Right renal pelvis (tissue), 4 donors: Measurements from ENCODE around the gene TSEN15. TPM values are rescaled to one million over a fixed set of nuclear protein-coding genes. Genes with fewer than 3 reads are reported as not detected.
"Not testable (repeated sequence)": the region's sequence is repeated elsewhere in the genome, so short reads cannot be mapped to it uniquely, and the experiment has no call there.

ENCODE experiments used
- DNase-seq, 4 donors: peaks; one replicate each; pipeline ENCODE4 v3.0.0-alpha.2; 2013; ENCODE audit warnings: low read depth in 4 of 4, low spot score in 3 of 4, missing footprints in 1 of 4
- polyA plus RNA-seq, 4 donors: library from polyadenylated mRNA; unstranded; fragments of 120-200 nt; gene quantifications; one replicate each; pipeline ENCODE4 v1.2.1, GENCODE V29; 2013; ENCODE audit not compliant: insufficient read length in 4 of 4

The TSEN15 gene
- polyA plus RNA-seq, 4 donors: 42.8 to 52.6 (median 49.8) TPM

DNA sequence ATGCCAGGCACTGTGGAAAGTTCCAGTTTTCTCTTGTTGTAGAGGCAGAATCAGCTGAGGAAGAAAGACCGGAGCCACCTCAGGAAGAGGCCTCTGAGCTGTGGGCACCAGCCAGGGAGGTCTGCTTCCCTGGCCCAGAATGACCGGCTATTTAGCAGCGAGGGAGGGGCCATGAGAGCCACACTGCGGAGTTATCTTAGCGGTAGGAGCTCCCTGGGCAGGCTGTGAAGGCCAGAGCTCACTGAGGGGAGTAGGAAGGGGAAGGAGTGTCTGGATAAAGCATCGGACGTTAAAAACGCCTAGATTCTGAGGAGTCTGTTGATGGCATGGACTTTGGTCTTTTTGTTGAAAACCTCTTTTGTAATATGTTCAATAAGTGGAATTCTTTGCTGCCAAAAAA, 36.5 kb downstream of the TSEN15 start:
- DNase-seq: no peak

DNA sequence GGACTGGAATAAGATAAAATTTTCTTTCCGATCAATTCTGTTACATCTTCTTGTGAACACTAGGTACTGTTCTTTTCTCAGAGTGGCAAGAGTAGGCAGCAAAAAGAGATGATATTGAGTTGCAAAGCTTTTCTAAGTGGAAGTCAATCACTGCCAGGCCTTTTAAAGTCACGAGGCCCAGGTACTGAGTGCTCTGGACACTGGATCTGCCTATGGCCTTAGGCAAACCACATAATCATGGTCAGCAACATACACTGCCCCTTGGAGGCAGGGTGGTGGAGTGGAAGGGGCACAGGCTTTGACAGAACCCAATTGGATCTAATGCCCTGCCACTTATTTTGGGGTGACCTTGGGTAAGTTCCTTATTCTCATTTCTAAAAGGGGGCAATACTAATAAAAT, 41.5 kb downstream of the TSEN15 start:
- no peak for DNase-seq

DNA sequence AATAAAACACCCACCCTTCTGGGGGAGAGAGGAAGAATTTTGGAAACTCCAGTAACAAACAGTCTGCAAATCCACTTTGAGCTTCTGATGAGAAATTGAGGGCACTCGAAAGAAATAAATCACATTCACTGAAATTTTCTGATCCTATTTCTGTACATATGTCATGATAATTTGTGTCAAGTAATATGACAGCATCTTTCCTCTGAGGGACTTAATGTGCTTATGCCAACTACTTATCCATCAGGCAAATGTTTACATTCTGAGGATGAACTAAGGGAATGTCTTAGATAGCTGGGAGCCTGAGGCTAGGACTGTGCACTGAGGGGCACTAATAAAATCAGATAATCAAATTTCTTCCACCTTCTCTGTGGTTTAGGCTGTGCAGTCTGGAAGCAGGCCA, 44.5 kb downstream of the TSEN15 start:
- no peak for DNase-seq

DNA sequence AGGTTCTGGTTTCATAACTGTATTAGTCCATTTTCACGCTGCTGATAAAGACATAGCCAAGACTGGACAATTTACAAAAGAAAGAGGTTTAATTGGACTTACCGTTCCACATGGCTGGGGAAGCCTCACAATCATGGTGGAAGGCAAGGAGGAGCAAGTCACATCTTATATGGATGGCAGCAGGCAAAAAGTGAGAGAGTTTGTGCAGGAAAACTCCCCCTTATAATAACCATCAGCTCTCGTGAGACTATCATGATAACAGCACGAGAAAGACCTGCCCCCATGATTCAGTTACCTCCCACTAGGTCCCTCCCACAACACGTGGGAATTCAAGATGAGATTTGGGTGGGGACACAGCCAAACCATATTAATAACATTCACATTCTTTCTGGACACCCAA, 45.0 kb downstream of the TSEN15 start:
- not testable (repeated sequence) for DNase-seq

DNA sequence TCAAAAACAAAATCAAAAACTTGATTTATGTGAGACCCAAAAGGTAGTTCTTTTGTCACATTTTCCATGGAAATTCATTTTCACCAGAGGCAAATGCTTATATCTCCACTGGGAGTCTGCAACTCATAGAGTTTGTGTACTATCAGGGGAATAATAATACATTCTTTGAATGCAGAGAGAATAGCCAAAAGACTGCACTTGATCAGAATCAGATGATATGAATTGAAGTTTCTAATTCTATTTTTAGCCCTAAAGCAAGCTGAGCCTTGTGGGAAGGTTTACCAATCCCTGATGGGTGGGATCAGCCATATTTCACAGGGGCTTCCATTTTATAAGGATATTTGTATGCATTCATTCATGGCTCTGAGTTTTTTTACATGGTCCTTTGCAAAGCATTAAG, 49.6 kb downstream of the TSEN15 start:
- no peak for DNase-seq

DNA sequence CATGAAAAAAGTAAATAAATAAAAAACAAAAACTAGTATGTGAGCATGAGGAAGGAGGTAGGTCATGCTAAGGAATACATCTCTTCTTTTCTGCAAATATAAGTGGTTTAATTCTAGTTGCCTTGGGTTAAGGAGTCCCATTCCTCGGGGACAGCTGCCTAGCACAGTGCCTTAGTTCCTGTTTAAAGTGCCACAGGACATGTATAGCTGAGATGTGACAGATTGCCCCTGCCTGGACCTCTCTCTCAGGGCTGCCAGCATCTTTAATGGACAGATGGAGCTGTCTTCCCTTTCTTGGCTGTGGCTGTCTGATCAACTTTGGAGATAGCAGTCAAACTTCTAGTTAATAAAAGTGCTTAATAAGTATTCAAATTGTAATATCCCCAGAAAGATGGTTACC, 50.0 kb downstream of the TSEN15 start:
- DNase-seq: no peak

DNA sequence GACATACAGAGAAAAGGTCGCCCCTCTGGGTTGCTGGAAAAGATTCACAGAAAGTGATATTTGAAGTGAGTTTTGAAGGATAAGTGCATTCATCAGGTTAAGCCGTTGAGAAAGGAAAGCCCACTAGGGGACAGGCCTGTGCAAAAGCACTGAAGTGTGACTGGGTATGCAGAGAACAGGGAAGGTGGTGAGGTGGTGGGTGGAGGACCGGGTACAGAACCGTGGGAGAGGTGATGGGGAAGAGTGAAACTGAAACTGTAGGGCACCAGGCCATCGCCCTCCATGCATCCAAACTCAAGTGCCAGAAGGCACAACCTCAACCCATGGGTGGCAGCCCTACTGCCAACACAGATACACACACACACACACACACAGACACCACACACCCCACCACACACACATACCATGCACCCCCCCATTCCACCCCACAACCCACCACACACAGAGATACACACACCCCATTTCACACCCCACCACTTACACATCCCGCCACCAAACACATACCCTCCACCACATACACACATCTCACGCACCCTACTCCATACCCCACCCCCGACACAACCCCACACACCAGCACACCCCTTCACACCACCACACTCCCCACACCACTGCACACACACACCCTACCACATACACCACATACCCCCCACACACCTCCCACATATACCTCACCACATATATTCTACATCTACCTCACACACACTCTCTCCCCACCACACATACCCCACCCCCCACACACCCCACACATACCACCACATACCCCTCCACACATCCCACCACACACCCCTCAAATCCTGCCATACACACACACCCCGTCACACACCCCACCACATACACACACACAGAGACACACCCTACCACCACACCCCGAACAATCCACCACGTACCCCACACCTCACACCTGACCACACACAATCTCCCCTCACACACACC, 59.0 kb downstream of the TSEN15 start:
- no peak for DNase-seq

DNA sequence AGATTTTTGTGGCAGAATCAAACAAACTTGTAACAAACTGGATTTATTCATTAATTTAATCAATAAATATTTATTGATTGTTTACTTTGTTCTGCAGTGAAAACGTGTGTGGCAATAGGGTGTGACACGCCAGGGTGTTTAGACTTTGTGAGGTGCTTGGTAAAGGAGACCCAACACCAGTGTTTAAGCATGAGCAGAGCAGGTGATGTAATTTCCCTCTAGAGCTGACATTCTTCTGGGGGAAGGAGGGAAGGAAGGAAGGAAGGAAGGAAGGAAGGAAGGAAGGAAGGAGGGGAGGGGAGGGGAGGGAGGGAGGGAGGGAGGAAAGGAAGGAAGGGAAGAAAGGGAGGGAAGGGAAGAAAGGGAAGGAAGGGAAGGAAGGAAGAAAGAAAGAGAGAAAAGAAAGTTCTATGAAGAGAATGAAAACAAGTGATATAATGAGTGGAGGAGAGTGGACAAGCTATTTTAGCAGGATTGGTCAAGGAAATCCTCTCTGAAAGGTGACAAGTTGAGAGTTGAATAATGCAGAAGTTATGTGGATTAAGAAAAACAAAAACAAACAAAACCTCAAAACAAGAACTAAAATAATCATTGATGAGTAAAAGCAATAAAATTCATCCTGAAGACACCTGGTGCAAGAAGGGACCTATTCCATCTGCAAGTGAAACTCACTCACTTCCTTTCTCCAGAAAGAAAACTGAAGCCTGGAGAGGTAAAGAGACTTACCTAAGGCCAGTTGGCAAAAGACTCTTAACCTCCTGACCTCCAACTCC, 60.8 kb downstream of the TSEN15 start:
- DNase-seq: no peak

DNA sequence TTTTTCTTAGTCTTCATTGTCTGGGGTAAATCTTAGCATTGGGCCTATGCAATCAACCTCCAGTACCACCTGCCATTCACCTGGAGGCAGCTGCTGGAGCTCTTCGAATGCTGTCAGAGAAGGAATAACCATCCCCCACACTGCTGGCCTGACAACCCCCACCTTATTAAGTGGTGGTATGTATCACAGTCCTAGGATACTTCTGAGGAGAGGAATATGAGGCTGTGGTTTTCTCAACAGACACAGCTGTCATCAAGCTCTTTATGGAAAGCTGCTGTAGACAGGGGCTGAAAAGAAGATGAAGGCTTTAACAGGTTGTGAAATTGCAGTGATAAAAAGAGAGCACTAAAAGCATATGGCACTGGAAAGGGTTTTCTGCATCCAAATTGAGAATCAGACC, 61.7 kb downstream of the TSEN15 start:
- DNase-seq: no peak

DNA sequence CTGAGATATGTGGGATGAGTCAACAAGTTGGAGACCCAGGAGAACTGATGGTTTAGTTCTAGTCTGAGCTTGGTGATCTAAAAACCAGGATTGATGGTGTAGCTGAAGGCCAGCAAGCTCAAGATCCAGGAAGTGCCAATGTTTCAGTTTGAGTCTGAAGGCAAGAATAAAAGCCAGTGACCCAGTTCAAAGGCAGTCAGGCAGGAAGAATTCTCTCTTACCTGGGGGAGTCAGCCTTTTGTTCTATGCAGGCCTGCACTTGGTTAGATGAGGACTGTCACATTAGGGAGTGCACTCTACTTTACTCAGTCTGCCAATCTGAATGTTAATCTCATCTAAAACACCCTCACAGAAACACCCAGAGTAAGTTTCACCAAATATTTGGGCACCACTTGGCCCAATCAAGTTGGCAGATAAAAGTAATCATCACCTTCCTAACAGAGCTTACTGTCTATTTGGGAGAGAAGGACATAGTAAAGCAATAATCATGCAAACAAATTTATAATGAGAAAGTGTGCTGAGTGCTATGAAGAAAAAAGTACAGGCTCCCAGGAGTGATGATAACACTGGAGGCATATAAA, 63.4 kb downstream of the TSEN15 start:
- no peak for DNase-seq

DNA sequence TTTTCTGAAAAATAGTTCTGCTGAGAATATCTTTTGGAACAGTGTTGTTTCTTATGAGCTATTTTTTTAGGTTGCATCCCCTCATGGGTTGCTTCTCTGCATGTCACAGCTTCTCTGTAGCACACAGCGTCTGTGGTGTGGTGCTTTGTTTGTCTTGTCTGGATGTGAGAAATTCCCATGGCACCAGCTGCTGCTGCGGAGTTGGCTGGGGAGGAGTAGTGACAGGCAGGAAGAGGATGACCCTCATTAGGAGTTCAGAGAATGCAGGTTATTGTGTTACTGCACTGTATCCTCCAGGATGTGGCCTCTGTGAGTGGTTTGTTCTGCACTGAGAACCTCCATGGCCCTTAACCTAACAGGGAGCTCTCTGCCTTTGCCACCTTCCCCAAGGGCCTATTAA, 64.8 kb downstream of the TSEN15 start:
- no peak for DNase-seq

DNA sequence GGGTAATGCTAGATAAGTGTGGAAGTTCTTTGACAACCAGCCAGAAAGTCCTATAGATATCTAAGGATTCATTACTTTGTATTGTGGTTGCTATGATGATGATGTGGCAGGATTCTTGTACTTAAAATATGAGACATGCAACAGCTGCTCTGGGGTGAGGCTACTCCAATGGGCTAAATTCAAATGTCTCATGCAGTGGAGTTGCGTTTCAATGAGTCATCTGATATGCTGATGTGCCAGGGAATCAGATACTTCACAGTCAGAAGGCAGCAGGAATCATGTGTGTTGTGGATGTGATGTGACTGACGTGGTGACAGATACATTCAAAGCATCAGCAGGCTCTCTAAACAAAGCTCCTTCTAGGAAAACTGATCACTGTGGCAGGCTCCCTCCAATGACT, 66.5 kb downstream of the TSEN15 start:
- DNase-seq: peak in 2 of 4 donors; percentile 10

Other genes starting within 250 kb of the TSEN15 start
- 10 to 100 TPM; 47.4 to 59.6 (median 52.7) TPM for gene RGL1, start 246.6 kb upstream of the TSEN15 start, polyA plus RNA-seq
- gene COLGALT2, start 14.0 kb upstream of the TSEN15 start, polyA plus RNA-seq: 1 to 10 TPM; 6.3 to 8.3 (median 7.6) TPM